NAMALWA (cell line): ENCODE measurements around the gene CSNK1A1.
"Not testable (repeated sequence)": the region's sequence is repeated elsewhere in the genome, so short reads cannot be mapped to it uniquely, and the experiment has no call there.

Source experiments
- DNase-seq: peaks from one replicate; pipeline ENCODE4 v3.0.0-alpha.2; 2015; ENCODE audit warnings: low spot score

Gene CSNK1A1

DNA sequence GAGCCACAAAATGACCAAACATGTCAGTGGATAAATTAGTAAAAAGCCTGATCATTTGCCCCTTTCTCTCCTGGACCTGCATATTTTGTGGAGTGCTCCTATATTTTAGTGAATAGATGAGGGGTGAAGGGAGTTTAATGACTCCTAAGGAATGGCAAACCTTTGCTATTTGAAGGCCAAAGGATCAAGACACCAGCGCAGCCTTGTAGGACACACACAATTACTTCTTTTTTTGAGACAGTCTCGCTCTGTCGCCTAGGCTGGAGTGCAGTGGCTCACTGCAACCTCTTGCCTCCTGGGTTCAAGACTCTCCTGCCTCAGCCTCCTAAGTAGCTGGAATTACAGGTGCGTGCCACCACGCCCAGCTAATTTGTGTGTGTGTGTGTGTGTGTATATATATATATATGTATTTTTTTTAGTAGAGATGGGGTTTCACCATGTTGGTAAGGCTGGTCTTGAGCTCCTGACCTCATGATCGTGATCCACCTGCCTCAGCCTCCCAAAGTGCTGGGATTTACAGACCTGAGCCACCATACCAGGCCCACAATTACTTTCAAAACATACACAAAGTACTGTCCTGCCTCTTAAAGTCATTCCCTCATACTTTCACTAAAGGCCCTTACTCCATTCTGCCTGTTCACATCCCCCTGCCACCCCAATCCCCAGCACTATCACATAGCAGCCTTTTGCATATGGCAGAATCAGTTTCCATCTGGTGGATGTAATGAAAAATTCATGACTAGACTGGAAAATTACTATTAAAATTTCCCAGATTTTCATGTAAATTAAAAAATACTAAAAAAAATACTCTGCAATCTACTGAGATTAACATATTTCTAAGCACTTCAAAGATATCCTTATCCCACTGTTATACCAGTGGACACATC lies 60.4 kb downstream of the CSNK1A1 start:
- no peak for DNase-seq

DNA sequence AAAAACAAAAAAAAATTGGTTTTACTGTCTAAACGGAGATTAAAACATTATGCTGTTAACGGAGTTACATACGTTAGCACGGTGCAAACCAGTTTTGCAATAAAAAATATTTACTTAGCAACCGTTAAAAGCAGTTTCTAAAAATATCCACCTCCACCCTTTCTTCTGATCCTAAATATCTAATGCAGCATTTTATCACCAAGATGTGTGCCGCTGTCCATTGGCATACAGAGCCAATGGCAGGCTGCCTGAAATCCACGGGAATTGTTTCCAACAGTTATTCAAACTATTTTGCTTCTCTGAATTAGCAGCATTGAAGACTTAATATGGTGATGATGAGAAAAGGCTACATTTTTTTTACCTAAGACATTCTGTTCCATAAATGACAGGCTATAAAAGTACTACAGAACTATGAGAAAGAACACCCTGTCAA lies 61.6 kb downstream of the CSNK1A1 start:
- no peak for DNase-seq

DNA sequence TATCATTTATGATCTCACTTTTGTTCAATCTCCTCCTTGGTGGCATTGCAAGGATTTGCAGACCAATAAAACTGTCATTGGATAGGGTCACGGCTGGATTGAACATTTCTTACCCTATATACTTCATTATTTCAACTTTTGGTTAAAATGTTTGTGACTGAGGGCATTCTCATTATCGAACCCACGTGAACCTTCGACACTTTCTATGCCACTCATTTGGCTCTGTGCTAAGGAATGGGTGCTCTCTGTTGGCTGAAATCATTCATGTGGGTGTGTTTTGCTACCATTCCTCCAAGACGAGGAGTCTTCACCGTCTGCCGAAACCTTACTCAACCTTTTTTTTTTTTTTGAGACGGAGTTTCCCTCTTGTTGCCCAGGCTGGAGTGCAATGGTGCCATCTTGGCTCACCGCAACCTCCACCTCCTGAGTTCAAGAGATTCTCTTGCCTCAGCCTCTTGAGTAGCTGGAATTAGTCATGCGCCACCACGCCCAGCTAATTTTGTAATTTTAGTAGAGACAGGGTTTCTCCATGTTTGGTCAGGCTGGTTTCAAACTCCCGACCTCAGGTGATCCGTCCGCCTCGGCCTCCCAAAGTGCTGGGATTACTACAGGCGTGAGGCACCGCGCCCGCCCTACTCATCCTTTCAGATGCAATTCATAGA lies 62.5 kb downstream of the CSNK1A1 start:
- no peak for DNase-seq

DNA sequence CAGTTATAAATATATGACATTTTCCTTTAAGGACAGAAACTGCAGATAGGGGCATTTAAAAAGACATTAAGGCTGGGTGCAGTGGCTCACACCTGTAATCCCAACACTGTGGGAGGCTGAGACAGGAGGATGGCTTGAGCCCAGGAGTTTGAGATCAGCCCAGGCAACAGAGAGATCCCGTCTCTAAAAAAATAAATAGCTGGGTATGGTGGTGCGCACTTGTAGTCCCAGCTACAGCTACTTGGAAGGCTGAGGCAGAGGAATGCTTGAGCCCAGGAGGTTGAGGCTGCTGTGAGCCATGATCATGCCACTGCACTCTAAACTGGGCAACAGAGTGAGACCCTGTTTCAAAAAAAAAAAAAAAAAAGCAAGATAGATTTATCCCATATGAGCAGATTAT lies 63.6 kb downstream of the CSNK1A1 start:
- DNase-seq = no peak

DNA sequence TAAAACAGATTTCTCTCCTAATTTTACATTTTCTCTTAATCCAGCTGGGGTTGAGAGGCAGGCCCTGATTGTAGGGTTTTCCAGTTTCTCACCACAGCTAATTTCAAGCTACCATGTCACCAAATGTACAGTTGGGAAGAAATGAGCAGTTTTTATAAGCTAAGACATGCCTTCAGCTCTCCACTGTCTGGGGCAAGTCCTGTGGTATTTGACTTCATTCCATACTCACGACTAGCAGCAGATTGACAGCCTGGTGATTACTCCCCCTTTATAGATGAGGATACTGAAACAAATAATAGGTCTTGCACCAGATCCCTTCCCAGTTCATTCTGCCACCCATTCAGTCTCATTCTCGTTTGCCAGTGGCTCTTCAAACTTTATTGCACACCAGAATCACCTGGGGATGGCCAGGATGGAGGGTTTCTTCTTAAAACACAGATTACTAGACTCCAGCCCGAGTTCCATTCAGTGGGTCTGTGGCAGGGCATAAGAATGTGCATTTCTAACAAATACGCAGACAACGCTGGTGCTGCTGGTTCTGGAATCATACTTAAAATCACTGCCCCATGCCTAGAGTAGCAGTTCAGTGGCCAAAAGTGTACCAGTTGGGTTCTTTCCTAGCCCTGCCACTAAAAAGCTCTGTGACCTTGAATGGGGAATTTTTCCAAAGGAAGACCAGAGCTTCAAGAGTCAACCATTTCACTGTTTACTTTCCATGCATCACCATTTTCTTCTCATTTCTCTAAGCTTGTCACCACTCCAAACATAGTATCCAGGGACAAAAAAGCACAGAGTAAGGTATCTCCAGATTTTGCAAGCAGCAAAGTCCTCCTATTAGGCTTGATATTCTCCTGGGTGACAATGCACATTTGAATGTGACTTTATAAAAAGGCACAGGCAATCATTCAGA lies 64.3 kb downstream of the CSNK1A1 start:
- no peak for DNase-seq

DNA sequence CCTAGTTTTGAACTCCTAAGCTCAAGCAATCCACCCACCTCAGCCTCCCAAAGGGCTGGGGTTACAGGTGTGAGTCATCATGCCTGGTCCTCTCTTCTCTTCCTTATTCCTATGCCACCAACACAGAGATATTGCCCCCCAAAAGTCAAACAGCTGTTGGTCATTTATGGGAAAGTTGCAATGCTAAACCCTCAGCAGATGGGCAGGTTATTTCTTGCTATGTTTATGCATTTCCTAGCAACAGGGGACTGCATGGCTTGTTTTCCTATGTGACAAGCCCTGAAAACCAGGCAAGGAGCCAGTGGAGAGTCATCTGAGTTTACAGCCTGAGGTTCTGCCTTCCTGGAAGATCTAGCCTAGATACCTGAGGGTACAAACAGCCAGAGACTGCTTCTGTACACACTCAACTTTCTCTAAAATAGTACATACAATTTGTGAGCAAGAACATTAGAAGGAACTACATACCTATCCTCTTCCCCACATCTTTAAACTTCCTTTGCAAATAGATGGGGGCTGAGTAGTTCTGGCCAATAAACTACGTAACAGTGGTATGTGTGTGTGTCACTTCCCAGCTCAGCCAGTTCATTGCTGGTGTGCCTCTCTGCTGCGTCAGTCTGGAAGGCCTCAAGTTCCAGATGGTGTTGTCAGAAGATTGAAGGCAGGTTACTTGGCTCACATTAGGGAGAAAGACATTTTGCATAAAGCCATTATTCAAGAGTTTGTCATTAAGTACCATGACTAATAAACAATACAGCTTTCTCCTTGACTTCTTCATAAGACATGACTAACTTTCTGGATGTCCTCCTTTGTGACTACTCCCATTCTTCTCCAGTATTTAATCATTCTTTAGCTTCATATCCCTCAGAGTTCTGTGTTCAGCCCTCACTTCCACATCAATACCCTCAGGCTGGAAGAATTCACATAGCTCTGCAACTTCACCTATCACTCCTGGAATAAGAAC lies 65.3 kb downstream of the CSNK1A1 start:
- peak; percentile 41 for DNase-seq

DNA sequence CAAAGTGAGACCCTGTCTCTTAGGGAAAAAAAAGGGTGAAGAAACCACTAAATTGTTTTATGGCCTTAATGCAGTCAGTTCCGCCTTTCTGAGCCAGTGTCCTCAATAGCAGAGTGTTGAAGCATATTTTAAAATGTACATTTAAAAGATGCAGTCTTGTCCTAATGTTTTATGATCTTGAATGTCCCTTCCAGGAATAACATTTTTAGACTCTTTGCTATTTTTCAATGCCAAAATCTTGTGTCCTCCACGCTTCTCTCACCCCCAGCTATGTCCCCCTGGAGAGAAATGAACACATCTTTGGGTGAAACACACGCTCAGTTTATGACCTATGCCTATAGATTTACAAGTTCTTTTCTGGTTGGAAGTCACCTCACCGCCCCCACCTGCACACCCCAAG lies 69.8 kb downstream of the CSNK1A1 start:
- no peak for DNase-seq

DNA sequence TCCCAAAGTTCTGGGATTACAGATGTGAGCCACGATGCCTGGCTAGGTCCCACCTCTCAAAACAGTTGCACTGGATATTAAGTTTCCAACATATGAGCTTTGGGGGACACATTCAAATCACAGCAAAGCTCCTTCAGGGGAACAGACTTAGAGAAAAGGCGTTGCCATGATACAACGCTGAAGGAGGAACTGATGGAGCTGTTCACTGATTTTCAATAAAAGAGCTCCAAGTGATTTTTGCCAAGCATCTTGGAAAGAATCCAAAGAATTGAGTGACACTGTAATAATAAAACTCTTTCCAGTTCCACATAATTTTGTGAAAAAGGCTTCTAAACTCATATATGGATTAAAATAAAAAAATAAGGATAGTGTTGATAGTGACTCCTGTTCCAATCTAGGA lies 72.5 kb downstream of the CSNK1A1 start:
- no peak for DNase-seq

DNA sequence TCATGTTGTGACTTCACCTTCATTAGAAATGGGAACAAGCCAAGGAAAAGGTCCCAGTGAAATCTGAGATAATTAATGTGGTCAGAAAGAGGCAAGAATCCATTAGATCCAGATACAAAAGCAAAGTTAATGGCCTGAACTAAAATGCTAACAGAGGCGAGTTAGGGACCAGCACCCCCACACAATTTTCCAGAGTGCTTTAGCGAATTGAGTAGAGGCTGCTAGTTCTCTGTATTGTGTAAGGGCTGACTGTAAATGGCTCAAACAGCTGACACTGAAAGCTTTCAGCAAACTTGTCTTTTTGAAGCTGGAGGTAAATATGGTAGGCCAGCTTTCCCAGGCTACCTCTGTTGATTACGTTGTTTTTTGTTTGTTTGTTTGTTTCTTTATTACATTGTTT lies 75.5 kb downstream of the CSNK1A1 start:
- DNase-seq = no peak

DNA sequence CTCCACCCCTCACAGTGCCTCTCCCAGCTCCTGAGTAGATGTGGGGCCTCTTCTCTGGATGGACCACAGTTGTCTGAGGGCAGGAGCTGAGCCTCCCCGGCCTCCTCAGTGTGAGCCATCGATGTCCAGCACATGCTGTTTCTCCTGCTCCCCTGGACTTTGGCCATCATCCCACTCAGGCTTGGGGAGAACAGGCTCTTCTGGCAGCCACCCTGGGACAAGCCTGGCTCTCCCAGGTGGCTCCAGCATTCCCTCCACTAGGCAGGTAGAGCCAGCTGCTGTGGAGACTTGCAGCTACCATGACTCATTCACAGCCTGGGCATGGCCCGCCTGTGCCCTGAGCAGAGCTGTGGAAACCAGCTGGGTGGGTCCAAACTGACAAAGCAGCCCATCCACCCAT lies 77.0 kb downstream of the CSNK1A1 start:
- no peak for DNase-seq

DNA sequence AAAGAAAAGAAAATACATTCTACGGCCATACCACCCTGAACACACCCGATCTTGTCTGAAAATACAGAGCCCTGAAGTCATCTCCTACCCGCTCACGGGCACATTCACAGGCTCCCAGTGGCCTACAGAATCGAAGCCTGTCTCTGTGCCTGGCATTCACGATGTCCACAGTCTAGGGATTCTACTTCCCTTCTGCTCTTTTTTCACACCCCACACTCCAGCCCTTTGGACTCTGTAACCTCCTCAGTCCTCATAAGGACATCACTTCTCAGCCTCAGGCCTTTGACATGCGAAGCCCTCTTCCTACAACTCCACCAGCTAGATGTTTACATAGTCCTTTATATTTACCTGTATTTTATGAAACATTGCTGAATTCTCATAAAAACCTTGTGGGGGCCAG lies 77.8 kb downstream of the CSNK1A1 start:
- DNase-seq = no peak

DNA sequence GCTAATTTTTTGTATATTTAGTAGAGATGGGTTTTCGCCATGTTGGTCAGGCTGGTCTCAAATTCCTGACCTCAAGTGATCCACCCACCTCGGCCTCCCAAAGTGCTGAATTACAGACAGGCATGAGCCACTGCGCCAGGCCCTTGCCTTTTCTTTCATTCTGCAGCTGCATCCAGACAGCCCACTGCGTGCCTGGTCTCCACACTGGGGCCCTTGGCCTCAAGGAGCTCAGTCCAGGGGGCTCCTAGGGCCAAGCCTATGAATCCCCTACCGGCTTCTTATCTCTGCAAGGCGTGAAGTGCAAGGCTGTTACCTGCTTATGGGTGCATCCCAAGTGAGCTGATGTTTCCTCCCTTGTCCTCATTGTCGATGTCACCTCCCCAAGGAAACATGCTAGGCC lies 78.8 kb downstream of the CSNK1A1 start:
- no peak for DNase-seq

DNA sequence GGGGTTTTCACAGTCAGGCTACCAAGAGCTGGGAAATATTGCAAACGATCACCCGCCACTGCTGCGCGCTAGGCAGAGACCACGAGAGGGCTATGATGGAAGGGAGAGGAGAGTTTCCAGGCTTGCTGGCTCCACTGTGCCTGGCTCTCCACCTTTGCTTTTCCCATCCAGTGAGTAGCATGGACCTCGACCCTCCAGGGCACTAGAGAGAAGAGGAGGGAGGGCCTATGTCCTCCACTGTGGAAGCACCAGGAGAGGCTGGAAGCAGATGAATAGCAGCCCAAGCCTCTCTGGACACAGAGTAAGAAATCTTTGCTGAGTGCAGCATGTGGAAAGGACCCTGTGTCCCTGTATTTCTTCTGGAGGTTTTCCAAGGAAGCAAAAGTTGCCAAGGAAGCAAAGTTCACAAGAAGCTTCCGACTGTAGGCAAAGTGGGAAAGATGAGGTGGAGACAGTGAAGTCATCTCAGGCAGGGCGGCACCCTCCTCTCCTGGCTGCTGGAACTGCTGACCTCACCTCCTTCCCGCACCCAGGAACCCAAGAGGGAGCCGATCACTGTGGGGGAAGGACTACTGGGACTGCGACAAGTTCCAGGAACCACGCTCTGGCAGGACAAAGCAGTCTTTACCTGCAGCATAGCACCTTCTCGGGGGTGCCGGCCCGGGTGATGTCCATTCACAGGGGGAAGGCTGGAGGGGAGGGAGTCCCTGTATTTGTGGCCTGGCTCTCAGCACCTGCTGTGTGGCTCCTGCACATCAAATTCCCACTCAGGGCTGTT lies 79.6 kb downstream of the CSNK1A1 start:
- DNase-seq = no peak

DNA sequence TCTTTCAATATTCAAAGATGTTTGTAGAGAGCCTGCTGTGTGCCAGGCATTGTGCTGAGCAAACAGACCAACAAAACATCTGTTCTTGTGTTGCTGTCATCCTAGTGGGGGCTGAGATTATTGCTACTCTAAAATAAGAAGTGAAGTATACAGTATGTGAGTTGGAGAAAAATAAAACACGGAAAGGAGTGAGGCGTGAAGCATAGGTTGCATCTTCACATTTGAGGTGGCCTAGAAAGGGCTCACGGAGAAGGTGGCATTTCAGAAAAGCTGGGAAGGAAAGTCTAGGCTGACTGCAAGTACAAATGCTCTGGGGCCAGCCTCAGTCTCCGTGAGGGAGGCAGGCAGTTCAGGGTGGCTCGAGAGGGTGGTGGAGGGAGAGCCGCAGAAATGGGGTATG lies 80.3 kb downstream of the CSNK1A1 start:
- DNase-seq = no peak

DNA sequence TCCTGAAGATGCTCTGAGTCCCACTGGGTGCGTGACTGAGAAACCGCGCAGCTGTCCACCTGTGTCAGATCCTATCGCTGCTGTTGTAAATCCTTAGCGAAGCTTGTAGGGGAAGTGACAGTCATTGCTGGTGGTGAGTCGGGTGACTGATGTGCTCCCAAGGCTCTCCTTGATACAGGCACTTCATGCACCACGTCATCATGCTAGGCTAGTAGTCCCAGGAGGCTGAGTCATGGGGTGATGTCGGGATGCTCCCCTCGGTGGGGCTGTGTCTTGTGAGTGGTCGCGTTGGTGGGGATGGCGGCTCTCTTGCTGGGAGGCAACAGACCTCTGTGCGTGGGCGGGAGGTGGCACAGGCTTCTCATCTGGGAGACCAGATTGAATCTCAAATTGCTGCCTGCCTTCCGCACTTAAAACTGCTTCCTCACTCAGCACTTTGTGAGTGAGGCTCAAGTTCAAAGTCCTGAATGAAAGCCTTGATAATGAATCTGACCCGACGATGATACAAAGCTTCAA lies 84.7 kb downstream of the CSNK1A1 start:
- DNase-seq = no peak

DNA sequence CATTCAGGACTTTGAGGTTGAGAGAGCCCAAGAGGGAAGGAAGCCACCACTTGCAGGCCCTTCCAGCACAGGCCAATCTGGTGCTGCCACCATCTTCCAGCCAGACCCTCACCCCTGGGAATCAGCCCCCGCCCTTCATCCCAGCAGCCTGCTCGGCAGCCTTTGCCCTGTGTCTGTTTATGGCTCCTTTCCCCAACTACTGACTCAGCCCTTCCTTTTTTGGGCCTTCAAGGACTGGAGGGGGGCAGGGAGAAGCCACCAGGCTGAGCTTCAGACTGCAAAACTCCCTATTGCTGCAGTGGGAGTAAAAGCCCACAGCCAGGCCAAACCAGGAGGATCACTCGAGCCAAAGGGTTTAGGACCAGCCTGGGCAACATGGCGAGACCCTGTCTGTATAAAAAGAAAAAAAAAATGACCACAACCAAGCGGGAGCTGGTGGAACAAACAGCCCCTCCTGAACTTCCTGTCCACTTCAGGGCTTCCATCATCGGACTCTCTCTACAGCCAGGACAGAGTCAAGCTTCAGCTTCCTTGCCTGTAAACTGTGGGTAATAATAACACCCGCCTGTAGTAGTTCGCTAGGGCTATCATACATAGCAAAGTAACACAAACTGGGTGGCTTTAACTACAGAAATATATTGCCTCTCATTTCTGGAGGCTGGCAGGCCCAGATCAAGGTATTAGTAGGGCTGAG lies 86.3 kb downstream of the CSNK1A1 start:
- DNase-seq = no peak

DNA sequence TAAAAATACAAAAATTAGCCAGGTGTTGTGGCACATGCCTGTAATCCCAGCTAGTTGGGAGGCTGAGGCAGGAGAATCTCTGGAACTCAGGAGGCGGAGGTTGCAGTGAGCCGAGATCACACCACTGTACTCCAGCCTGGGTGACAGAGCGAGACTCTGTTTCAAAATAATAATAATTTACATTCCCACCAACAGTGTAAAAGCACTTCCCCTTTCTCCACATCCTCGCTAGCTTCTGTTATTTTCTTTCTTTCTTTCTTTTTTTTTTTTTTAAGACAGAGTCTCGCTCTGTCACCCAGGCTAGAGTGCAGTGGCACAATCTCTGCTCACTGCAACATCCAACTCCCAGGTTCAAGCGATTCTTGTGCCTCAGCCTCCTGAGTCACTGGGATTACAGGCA lies 89.3 kb downstream of the CSNK1A1 start:
- DNase-seq = not testable (repeated sequence)

DNA sequence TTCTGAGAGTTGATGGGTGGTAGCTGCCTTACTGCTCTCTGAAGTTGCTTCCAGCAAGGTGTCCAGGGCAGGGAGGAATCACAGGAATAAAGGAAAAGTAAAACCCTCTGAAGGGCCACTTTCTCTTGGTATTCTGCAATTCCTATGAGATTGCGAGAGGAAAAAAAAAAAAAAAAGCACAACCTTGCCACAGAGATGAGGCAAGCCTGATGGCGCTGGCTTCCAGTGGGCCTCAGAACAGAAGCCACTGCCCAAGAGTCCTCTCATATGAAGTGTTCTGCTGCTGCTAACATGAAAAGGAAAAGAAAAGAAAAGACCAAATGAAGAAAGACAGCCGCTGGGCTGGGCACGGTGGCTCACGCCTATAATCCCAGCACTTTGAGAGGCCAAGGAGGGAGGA lies 91.3 kb downstream of the CSNK1A1 start:
- DNase-seq = no peak

DNA sequence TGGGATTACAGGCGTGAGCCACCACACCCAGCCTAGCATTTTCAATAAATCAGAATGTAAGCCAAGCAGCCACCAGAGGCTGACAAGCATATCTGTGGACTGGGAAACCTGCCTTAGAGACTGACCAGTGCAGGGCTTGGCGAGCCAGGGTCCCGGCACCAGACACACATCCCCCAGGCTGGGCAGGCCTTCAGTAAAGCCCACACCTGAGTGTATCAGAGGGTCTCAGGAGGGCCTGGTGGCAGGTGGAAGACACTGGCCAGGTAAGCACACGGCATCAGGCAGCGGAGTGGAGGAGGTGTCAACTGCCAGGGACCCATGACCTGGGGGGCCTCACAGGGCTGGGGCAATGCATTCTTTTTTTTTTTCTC lies 93.9 kb downstream of the CSNK1A1 start:
- DNase-seq = no peak
